Suppressor macrophage (primary cell): ENCODE data around the gene EXOC4.
A peak's percentile ranks its signal among the peaks of the same experiment; 100 is the strongest.
"Not testable (repeated sequence)": the region's sequence is repeated elsewhere in the genome, so short reads cannot be mapped to it uniquely, and the experiment has no call there.

Experiments
- DNase-seq, 4 experiments: peaks; one replicate each; pipeline ENCODE4 v3.0.0-alpha.2; 2020 to 2022

The EXOC4 gene

DNA sequence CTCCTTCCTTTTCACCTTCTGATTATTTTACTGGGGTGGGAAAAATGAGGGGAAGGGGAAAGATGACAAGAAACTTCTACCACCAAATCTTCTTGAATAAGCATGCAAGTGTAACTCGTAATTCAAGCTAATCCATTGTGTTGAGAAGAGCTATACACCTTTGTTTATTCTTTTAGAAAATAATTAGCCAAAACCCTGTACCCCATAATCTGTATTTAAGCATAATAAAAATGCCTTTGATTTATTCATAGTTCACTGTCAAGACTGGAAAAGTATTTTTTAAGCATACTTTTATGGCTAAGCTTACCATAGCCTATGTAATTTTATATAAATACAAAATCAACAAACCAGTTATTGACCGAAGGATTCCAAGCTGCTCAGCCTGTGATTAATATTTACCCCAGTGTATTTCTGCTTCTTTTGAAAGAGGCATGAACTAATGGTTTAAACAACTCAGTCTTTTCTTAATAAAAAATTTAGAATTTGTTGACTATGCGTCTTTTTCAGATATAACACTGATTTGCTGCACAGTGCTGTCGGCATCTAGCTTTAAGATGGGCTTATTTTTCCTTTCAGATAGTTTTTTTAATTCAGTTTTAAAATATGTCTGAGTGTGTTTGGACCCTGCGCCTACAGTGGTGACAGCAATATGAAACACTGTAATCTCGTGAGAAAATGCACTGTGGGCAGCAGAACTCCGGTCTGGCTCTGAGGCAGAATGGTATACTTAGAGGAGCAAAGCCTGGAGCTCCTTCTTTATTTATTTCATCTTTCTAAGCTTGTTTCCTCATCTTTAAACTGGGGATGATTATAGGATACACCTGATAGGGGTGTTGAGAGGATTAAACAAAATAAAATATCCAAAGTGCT, 635.4 kb downstream of the EXOC4 start:
- no peak for DNase-seq

DNA sequence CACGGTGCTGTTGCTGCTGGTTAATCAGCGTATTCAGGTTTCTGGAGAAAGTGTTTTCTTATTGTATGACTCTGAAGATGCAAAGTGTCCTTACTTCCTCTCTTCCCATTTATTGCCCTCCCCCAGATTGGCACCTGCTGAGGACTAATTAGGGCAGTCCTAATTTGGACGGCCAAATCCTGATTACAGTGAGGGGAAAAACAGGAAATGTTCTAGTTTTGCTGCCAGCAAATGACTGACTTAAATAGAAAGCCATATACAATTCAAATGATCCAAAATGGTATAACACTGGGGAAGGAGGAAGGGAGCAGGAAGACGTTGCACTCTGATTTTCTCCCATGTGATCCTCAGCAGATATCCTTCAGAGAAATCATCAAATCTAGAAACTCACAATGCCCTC, 651.9 kb downstream of the EXOC4 start:
- DNase-seq: no peak

DNA sequence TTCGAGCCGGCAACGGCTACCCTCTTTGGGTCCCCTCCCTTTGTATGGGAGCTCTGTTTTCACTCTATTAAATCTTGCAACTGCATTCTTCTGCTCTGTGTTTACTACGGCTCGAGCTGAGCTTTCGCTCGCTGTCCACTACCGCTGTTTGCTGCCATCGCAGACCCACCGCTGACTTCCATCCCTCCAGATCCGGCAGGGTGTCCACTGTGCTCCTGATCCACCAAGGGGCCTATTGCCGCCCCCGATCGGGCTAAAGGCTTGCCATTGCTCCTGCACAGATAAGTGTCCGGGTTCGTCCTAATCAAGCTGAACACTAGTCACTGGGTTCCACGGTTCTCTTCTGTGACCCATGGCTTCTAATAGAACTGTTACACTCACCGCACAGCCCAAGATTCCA, 653.7 kb downstream of the EXOC4 start:
- DNase-seq: not testable (repeated sequence)

DNA sequence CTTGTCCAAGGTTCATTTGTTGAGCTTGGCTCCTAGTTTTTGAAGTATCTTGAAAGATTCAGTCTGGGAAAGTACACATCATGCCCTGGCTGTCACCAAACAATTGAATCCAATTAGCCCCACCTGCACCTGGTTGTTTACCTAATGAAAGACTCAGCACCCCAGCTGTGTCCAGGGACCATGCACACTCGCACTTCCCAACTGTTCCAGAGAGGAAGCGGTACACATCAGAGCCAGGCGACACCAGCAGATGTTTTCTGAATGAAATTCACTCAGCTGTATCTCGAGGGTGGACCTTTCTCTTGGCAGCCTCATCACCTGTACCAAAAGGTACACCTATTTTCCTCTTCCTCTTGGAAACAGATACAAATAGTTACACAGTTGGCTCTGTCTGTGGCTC, 657.9 kb downstream of the EXOC4 start:
- no peak for DNase-seq

DNA sequence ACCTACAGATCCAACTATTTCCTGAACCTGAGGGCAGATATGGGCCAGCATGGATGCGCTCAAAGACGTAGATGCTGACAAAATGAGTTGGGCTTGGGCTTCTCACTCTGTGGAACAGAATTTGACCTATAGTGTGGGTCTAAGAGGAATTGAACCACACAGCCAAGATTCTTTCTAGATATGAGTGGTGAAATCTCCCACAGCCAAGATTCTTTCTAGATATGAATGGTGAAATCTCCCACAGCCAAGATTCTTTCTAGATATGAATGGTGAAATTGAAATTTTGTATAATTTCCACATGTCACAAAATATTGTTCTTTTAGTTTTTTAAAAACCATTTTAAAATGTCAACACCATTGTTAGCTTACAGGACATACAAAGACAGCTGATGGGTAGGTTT, 658.8 kb downstream of the EXOC4 start:
- DNase-seq: no peak

DNA sequence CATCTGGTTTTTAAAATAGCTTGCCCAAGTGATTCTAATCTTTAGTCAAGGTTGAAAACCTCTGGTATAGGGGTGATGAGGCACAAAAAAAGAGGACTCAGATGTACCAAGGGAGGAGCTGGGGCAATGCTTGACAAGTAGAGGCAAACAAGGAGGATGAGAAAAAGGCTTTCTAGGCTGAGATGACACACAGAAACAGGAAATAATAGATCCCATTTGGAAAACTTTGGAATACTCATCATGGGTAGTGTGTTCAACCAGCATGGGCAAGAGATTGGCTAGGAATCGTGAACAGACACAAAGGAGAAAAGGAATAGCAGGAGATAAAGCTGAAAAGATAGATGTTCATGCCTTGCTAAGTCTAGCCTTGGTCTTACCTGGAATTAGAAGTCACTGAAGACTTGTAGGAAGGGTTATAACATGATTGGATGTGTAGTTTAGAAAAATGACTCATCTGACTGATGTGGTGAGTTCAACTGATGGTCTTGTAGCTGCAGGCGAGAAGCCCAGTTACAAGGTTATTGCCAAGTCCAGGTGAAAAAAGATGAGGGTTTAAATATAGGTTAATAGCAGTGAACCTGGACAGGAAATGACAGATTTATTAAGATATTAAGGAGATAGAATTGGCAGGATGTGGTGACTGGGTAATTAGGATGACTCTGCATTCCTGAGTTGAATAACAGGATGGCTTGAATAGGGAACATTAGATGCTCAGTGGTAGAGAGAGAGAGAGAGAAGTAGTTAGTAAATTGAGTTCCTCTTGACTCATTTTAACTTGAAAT, 660.2 kb downstream of the EXOC4 start:
- DNase-seq: peak in 1 of 4 experiments; percentile 16

DNA sequence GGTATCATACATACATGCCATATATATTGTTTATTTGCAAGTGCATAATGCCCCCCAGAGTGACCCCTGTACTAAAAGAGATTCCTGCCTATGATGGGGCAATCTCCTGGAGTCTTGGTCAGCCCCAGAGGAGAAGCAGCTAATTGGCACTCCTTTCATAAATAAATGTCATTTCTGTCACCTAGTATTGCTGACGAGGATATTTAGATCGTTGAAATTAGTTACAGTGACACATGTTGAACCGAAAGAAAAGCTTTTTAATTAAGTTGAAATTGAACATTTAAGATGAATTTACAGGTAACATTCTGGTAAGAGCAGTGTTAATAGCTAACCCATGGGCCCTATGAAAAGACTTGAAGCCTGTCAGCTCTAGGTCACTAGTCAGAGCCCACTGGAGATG, 663.7 kb downstream of the EXOC4 start:
- DNase-seq: no peak

DNA sequence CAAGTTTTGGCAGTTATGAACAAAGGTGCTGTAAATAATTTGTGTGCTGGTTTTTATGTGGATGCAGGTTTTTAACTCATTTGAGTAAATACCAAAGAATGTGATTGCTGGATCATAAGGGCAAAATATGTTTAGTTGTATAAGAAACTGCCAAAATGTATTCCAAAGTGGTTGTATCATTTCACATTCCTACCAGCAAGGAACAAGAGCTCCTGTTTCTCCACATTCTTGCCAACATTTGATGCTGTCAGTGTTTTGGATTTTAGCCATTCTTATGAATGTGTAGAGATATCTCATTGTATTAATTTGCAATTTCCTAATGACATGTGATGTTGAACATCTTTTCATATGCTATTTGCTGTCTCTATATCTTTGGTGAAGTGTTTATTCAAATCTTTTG, 666.9 kb downstream of the EXOC4 start:
- no peak for DNase-seq

DNA sequence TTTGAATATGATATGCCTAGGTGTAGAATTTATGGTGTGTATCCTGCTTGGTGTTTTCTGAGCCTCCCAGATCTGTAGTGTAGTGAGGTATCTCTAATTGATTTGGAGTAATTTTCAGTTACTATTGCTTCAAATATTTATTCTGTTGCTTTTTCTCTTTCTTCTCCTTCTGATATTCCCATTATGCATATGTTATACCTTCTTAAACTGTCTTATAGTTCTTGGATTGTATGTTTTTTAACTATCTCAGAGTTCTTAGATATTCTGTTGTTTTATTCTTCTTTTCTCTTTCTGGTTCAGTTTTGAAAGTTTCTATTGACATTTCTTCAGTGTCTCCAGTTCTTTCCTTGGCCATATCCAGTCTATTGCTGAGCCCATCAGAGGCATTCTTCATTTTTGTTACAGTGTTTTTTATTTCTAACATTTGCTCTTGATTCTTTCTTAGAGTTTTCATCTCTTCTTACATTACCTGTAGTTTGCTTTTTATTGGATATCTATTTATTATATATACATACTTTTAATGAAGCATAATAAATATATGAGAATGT, 668.8 kb downstream of the EXOC4 start:
- no peak for DNase-seq

DNA sequence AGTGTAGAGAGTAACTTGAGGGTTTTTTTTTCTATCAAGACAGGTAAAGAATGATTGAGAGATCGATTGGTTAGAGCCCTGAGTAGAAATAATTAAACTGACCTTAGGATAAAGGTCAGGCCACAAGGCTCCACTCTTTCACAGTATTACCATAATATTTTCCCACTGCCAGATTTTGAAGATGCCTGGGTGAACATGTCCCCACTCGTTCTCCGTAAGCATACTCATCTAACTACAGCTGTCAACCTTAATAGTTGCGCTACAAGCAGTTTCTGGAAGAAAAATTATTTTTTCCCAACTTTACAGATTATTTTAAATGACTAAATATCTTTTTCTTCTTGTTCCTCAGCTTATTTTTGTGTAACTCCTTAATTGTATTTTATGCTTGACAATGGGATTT, 671.1 kb downstream of the EXOC4 start:
- no peak for DNase-seq

DNA sequence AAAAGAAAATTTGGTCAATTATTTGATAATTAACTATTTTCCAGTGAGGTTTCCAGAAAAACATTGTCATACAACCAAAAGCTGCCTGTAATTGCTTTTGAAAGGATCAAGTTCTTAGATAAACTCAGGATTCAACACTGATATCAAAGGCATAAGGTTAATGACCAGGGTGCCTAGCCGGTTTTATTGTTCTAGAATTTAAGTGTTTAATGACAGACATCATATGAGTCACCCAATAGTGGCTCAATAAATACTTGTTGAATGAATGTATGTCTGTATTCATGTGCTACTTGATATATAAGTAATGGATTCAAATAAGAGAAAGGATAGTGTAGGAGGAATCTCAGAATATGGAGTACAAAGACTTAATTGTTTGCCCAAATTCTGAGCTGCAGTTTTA, 678.2 kb downstream of the EXOC4 start:
- no peak for DNase-seq

DNA sequence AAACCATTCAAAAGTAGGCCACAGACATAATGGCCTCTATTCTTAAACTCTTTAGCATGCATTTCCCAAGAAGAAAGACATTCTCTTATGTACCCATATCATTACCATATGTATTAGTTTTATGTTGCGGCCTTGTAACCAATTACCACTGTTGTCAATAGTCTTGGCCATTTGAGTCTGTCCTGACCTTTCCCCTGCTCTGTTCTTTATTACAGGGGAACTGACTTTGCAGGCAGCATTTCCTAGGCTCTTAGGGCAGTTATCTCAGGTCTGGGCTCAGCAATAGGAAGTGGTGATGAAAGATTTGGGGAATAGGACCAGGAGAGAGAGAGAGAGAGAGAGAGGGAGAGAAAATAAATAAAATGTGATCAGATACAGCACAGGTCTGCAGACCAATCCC, 679.7 kb downstream of the EXOC4 start:
- DNase-seq: no peak

DNA sequence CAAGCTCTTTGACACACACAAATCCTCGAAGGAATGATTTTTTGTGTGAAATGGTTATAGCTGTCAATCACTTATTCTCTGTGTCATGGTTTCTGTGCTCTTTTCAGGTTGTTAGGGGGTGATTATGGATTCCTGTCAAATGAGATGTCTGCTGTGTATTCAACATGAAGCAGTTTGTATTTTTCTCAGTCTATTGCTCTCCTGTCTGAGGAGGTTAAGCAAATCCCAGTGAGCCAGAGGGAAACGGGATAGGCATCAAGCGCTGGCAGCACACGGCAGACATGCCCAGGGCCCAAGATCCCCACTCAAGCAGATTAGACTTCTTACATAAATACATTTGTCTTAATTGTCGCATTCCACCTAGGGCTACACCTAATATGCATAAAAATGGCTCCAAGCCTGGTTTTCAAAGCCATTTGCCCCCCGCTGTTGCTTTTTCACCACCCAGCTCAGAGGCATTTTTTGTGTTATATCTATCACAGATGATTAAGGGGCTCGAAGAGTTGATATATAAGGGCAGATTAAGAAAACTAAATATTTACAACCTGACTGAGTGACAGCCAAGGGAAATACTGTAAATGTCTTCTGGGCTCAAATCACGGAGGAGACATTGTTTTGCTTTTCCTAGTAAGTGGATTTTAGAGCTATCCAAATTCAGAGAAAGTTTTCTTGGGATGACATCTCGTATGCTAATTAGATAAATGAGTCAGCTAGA, 681.5 kb downstream of the EXOC4 start:
- DNase-seq: no peak

DNA sequence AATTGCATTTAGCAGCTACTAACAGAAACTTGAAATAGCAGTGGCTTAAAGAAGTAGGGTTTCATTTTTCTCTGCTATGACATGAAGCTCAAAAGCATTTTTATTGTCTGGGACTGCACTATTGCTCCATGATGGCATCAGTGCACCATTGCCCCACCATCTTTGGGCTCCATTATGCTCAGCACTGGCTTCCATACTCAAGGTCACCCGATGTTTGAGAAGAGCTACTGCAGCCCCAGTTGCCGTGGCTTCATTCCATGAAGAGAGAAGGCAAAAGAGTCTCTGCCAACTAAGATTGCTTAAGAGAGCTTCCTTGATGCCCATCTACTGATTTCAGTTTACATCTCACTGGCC, 682.1 kb downstream of the EXOC4 start:
- no peak for DNase-seq

DNA sequence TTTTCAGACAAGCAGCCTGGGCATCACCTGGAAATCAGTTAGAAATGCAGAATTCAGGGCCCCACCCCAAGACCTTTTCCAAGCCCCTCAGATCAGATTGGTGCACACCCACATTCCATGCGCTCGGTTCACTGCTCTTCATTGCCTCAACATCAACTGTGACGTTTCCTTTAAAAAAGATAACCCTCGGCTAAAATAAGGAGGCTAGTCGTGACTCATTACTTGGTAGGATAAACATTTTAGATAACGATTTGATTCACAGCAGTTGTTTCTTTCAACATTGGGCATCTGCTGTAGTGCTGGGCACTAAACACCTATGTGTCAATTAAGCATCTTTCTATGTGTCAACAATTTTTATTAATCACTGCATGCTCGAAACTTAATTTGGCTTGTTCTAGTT, 683.2 kb downstream of the EXOC4 start:
- no peak for DNase-seq

DNA sequence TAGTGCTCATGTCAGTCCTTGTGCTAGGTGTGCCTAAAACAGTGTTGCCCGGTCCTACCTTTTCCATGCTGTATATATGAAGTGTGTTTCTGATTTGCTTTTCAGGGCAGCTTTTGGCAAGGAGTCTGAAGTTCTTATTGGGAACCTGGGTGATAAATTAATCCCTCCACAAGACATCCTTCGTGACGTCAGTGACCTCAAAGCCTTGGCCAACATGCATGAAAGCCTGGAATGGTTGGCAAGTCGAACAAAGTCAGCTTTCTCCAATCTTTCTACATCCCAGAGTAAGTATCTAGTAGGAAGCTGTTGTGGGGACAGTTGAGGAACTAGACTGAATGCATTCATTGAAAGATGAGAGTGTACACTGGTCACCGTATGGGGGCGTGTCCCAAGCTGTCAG, 684.9 kb downstream of the EXOC4 start:
- no peak for DNase-seq

DNA sequence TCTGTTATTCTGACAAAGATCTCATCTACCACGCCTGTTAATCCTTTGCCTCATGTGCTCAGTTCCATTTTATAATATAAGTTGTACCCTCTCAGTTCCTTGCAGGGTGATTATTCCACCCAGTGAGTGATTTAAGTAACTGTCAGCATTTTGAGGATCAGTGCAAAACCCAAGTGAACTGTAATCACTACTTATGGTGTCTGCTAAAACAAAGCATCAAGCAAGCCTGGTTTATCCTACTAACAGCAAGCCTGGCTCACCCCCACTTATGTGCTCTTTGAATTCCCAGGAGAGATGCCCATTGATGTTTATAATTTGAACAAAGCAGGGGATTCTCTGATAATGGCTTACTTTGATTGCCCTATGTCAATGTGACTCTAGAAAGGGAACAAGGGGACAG, 687.5 kb downstream of the EXOC4 start:
- no peak for DNase-seq

DNA sequence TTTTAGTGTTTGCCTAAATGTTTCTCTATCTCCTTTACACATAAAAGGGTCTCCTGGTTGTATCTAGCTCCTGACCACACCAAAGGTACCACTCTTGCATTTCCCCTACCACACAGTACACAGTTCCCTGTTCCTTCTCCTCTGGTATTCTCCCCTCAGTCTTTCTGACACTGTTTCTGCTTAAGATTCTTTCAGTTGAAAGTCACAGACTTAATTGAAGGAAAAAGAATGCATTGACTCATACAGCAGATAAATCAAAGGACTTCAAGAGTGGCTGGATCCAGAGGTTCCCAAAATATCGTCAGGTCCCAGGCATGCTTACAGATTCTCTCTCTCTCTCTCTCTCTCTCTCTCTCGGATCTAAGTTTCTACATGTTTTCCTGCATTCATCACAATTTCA, 688.6 kb downstream of the EXOC4 start:
- no peak for DNase-seq

DNA sequence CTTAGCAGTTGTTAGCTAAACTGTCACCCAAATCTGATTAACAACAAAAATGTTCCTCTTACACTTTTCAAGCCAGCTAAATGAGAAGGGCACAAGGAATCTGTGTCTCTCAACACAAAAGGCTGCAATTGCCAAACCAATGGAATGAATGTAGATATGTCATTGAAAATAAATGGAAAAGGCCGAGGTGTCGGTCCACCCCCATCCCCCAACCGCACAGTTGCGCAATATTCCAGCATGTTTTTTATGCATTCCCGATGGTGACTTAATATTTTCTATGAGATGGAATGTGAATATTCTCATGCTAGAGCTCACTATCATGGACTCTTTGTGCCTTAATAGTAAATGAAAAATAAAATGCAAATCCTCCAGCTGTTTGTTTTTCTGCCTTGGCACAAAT, 692.6 kb downstream of the EXOC4 start:
- DNase-seq: no peak

DNA sequence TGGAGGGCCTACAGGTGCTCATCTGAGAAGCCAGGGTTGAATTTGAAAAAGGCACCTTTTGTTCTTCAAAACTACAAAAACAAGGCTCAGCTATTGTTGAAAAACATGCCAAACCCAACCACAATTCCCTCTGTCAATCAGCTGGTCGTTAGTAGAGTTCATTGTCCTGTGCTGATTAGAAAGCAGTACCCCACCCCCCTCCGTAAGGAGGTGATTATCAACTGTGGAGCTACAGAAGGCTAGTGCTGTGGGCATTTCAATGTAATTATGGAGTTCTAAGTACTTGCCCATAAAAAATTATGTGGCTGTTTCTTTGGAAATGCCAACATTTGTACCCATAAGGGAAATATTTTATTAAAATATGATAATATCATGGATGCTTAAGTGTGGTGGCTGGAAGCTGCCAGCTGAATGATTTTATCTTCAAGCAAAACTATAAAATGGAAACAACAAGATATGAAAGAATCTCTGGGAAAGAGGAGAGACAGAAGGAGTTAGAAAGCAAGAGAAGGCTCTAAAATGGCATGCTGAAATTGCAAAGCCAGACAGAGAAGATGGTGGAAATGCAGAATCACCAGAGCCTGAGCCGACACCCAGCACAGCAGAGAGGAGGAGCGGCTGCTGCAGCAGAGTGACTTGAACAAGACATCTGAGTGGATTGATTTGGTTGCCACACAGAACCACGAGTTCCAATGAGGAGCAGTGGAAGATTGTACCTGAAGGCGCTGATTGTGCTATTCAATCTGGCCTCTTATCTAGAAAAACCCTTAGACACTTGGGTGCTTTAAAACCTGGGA, 694.8 kb downstream of the EXOC4 start:
- DNase-seq: no peak

DNA sequence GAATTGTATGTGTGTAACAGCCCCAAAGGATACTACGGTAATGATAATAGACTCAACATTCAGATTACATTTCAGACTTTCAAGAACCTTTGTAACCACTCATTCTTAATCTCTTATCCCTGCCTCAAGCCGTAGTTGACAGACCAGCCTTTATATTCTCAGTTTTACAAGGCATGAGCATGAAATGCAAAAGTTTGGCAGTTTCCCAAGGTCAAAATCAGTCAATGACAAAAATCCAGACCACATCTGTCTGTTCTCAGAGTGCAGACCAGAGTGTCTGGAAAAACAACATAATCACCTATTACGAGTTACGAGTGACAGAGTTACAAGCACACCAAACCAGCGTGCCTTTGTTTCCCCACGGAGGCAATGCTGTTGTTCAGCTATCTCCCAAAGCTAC, 695.7 kb downstream of the EXOC4 start:
- no peak for DNase-seq

DNA sequence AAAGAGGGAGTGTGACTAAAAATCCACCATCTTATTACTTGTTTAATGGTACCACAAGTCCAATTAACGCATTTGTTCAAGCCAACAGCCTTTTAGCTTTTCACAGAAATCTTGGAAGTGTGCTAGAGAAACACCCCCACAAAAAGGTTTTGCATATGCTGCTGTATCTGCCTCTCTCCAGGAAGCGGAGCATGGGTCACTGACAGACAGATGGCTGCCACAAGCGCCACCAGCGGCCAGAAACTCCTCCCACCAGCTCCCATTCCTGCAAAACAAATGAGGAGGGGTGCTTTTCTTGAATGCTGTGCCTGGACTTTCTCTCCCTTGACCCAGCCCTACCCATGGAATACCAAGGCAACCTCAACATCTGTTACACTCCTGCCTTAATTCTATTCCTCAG, 698.0 kb downstream of the EXOC4 start:
- DNase-seq: no peak
